GM10847 (cell line): Measurements from ENCODE around the gene CIART.

Experiments used
- POLR2A ChIP-seq: IDR thresholded peaks from 2 replicates; pipeline ENCODE4 v1.6.1; 2011; ENCODE audit not compliant: insufficient read length; ENCODE audit errors: extremely low read depth

The CIART gene

GRCh38 chr1:150282558-150282958 is 204 bp downstream of the CIART start:
- TF ChIP-seq POLR2A, result no peak

- no peak for TF ChIP-seq POLR2A
Measured at GRCh38 chr1:150283260-150283659, 906 bp downstream of the CIART start.

GRCh38 chr1:150288382-150288781 is 6.0 kb downstream of the CIART start:
- no peak for TF ChIP-seq POLR2A

GRCh38 chr1:150288822-150289221 is 6.5 kb downstream of the CIART start:
- no peak for TF ChIP-seq POLR2A

GRCh38 chr1:150293433-150294253 is 11.3 kb downstream of the CIART start, which contains the start of gene MRPS21:
TSS of gene MRPS21 (plus strand) at chr1:150293861. CDS start at chr1:150294367, 506 bp downstream.
- peak; percentile 85 for TF ChIP-seq POLR2A

- TF ChIP-seq POLR2A, result no peak
Measured at GRCh38 chr1:150295476-150295875, 13.1 kb downstream of the CIART start.

- TF ChIP-seq POLR2A, result no peak
Measured at GRCh38 chr1:150299716-150300115, 17.4 kb downstream of the CIART start.

GRCh38 chr1:150302338-150302737 is 20.0 kb downstream of the CIART start:
- no peak for TF ChIP-seq POLR2A

GRCh38 chr1:150302902-150303301 is 20.5 kb downstream of the CIART start:
- no peak for TF ChIP-seq POLR2A

GRCh38 chr1:150309758-150310508 is 27.6 kb downstream of the CIART start:
- TF ChIP-seq POLR2A, result no peak

- TF ChIP-seq POLR2A, result no peak
Measured at GRCh38 chr1:150311762-150312161, 29.4 kb downstream of the CIART start.

GRCh38 chr1:150320667-150320978 is 38.3 kb downstream of the CIART start:
- TF ChIP-seq POLR2A, result no peak

- TF ChIP-seq POLR2A, result no peak
Measured at GRCh38 chr1:150321826-150322166, 39.4 kb downstream of the CIART start.

- TF ChIP-seq POLR2A, result no peak
Measured at GRCh38 chr1:150322310-150322709, 40.0 kb downstream of the CIART start.

- TF ChIP-seq POLR2A, result no peak
Measured at GRCh38 chr1:150332651-150333290, 50.4 kb downstream of the CIART start.
